GM10248 (cell line): Measurements from ENCODE around the gene VEGFB.

Experiments used
- CTCF ChIA-PET: fragments of 300-600 bp; sonication (Branson Sonifier 250); formaldehyde crosslinking; extraction: SDS; loops from one replicate; lab custom pipeline; 2021; ENCODE audit warnings: antibody characterized with exemption; lab: Yijun Ruan, JAX
- POLR2A ChIA-PET: fragments of 350-650 bp; sonication (Branson Sonifier 250); formaldehyde crosslinking; extraction: SDS; loops from one replicate; lab custom pipeline; 2020; ENCODE audit warnings: antibody characterized with exemption; lab: Yijun Ruan, JAX
- DNase-seq: peaks from one replicate; pipeline ENCODE4 v3.0.0; 2012; ENCODE audit errors: extremely low spot score
- TF ChIP-seq, protein P1 (sequence below): IDR thresholded peaks from 2 replicates; pipeline ENCODE4 v1.5.1; 2012; ENCODE audit warnings: mild to moderate bottlenecking, low read depth; ENCODE audit errors: extremely low read depth, missing control alignments, control extremely low read depth

Gene VEGFB

GRCh38 chr11:64218628-64219353 is 15.6 kb upstream of the VEGFB start:
- ChIA-PET CTCF (interaction anchor here (16.7 to 30.9 kb wide), 2 partner anchors 8 to 10 kb away, joined by 368 read pairs; partner anchors contain the start of genes DNAJC4, FERMT3, FKBP2 and NUDT22), POLR2A (interaction anchor here (1.0 kb wide), 1 partner anchor 22 kb away, joined by 3 read pairs; no protein-coding TSS in a partner anchor)
- TF ChIP-seq, protein P1, sequence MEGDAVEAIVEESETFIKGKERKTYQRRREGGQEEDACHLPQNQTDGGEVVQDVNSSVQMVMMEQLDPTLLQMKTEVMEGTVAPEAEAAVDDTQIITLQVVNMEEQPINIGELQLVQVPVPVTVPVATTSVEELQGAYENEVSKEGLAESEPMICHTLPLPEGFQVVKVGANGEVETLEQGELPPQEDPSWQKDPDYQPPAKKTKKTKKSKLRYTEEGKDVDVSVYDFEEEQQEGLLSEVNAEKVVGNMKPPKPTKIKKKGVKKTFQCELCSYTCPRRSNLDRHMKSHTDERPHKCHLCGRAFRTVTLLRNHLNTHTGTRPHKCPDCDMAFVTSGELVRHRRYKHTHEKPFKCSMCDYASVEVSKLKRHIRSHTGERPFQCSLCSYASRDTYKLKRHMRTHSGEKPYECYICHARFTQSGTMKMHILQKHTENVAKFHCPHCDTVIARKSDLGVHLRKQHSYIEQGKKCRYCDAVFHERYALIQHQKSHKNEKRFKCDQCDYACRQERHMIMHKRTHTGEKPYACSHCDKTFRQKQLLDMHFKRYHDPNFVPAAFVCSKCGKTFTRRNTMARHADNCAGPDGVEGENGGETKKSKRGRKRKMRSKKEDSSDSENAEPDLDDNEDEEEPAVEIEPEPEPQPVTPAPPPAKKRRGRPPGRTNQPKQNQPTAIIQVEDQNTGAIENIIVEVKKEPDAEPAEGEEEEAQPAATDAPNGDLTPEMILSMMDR = no peak
- DNase-seq = no peak

DNA sequence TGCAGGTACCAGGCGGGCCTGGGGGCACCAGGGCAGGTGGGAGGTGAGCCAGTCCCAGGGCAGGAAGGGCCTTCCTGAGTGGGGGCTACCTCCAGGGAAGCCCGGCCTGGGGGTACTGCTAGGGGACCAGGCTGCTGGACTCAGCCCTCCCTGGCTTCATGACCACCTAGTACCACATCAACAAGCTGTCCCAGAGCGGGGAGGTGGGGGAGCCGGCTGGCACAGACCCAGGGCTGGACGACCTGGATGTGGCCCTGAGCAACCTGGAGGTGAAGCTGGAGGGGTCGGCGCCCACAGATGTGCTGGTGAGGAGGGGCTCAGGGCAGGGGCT is 15.1 kb upstream of the VEGFB start:
- ChIA-PET POLR2A (no interaction called here), CTCF (interaction anchor here (1.5 to 30.9 kb wide), 2 partner anchors 9 to 26 kb away, joined by 3 to 368 read pairs; partner anchors contain the start of gene FERMT3)
- DNase-seq = no peak
- TF ChIP-seq, protein P1 = no peak

GRCh38 chr11:64219755-64220154 is 14.6 kb upstream of the VEGFB start:
- ChIA-PET POLR2A (no interaction called here), CTCF (interaction anchor here (1.5 to 30.9 kb wide), 2 partner anchors 9 to 25 kb away, joined by 3 to 368 read pairs; partner anchors contain the start of gene FERMT3)
- no peak for DNase-seq
- TF ChIP-seq, protein P1 = no peak

DNA sequence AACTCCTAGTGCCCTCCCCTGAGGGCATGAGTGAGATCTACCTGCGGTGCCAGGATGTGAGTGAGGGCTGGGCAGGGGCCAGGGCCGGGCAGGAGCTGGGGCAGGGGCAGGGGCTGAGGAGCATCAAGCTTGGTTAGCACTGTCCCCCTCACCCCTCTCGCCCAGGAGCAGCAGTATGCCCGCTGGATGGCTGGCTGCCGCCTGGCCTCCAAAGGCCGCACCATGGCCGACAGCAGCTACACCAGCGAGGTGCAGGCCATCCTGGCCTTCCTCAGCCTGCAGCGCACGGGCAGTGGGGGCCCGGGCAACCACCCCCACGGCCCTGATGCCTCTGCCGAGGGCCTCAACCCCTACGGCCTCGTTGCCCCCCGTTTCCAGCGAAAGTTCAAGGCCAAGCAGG is 14.1 kb upstream of the VEGFB start:
- POLR2A ChIA-PET = interaction anchor here (0.8 kb wide), 1 partner anchor 14 kb away, joined by 3 read pairs; no protein-coding TSS in a partner anchor
- TF ChIP-seq, protein P1 = no peak
- CTCF ChIA-PET = interaction anchor here (1.5 to 30.9 kb wide), 2 partner anchors 10 to 25 kb away, joined by 3 to 368 read pairs; partner anchors contain the start of gene FERMT3
- DNase-seq = no peak

- TF ChIP-seq, protein P1 = no peak
- ChIA-PET CTCF (interaction anchor here (1.5 to 30.9 kb wide), 2 partner anchors 10 to 24 kb away, joined by 3 to 368 read pairs; partner anchors contain the start of gene FERMT3), POLR2A (interaction anchor here (0.8 kb wide), 1 partner anchor 15 kb away, joined by 3 read pairs; no protein-coding TSS in a partner anchor)
- no peak for DNase-seq
These were observed 13.6 kb upstream of the VEGFB start for GRCh38 chr11:64220798-64221197.

DNA sequence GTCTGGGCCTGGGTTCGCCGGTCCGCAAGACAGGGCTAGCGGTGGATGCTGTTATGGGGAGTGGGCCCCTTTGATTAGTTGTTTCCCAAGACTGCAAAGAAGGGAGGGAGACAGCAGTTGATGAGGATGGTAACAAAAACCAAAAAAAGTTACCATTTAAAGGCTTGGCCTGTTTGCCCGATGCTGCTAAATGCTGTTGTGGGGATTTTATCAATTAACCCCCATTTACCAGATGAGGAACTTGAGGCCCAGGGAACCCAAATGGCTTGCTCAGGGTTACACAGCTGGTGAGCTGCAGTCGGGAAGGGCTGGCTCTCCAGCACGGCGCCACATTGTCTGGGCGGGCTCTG is 11.8 kb upstream of the VEGFB start:
- CTCF ChIA-PET = interaction anchor here (1.3 to 30.9 kb wide), 3 partner anchors 12 to 82 kb away, joined by 3 to 368 read pairs (median 7); partner anchors contain the start of gene FERMT3
- TF ChIP-seq, protein P1 = no peak
- POLR2A ChIA-PET = interaction anchor here (0.6 kb wide), 1 partner anchor 10 kb away, joined by 4 read pairs; no protein-coding TSS in a partner anchor
- DNase-seq = no peak
